GM19452 (cell line): ENCODE data around the gene CLPTM1L.
"Not testable (repeated sequence)": the region's sequence is repeated elsewhere in the genome, so short reads cannot be mapped to it uniquely, and the experiment has no call there.

Experiments
- ATAC-seq: cut with Tn5 transposase; IDR thresholded peaks from one replicate; pipeline ENCODE4 v1.9.1; 2021; ENCODE audit not compliant: unreplicated experiment

The CLPTM1L gene

DNA sequence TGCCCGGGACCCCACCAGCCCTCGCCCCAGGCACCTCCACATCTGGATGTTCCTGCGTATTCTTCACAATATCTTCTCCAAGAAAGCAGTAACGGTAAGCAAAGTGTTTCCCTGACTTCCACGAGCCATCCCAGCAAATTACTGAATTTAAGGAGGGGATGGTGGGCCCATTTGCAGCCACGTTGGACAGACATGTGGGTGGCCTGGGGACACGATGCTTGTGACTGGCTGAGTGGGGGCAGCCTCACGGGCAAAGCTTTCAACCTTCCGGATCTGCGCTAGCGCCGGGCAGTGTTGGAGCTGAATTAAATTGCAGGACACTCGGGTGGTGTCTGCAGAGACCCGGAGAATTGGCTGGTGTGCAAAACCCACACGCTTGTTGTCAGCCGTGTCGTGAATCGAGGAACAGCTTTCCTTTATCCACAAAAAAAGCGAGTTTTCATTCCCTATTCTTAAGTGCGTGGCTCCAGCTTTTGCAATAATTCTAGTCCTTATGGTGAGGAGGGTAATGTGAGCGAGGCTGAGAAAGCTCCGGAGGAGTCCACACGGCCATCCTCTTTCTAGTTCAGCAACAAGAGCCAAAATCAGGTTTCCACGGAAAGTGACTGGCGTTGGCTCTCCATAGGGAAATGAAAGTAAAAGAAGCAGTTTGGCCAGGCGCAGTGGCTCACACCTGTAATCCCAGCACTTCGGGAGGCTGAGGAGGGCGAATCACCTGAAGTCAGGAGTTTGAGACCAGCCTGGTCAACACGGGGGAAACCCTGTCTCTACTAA lies 17.5 kb upstream of the CLPTM1L start:
- no peak for ATAC-seq

DNA sequence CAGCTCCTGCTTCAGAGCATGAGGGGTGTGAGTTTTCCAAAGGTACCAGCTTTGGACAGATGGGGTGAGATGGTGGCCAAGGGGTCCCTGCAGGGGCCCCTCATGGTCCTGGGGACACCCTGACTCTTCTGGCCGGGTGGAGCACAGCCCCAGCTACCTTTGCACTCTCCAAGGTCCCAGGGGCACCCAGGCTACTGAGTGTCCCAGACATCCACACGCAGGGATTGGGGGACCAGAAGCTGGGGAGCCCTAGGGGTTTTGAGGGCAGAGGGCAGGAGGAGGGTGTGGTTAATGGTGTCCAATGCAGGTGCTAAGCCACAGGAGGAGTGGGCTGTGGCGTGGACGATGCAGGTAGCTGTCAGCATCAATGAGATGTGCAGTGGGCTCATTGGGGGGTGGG lies 16.0 kb upstream of the CLPTM1L start:
- no peak for ATAC-seq

DNA sequence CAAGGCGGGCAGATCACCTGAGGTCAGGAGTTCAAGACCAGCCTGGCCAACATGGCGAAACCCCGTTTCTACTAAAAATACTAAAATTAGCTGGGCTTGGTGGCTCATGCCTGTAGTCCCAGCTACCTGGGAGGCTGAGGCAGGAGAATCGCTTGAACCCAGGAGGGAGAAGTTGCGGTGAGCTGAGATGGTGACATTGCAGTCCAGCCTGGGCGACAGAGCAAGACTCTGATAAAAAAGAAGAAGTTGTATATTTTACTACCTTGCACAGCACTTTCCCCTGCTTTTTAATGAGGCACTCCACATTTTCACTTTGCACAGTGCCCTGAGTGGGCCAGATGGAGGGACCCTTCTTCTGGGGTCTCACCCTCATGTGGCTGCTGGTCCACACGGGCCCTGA lies 15.5 kb upstream of the CLPTM1L start:
- not testable (repeated sequence) for ATAC-seq

DNA sequence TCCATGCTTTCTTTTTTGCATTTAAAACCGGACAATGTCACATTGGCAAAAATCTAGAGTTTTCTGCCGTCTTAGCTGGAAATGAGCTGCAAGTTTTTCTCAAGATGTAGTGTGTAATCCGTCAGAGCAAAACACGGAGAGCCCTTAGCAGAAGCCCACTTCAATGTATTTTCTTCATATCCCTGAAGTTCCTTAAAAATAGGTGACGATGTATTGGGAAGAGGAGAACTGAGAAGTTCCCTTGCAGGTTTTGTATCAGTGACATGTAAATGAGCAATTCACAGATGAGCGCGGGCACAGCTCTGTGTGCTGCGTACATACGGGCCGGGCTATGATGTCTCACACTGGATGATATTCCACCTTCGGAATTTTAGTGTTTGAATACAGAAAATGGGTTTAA lies 14.8 kb upstream of the CLPTM1L start:
- no peak for ATAC-seq

DNA sequence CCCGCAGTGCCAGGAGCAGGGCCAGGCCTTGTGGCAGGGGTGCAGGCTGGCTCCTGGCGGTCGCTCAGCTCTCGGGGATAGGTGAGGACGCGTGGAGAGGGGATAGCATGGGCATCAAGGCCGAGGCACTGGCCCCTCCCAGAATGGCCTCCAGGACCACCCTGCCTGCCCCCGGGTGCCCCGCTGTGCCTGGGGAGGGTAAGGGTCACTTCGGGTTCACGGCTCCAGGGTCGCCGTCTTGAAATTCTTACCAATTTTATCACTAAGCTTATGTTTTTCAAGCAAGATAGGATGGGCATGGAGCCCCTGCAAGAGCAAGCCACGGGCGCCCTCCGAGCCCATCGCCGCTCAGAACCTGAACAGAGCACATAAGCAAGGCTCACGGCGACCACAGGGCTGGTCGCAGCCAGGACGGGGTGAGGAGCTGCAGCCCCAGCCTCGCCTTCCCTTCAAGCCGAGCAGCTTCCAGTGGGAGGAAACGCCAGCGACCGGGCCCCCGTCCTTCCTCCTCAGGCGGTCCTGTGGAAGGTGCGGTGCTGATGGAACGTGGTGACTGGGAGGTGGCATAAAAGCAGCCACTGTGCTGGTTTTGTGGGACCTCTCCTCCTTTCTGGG lies 14.2 kb upstream of the CLPTM1L start:
- no peak for ATAC-seq

DNA sequence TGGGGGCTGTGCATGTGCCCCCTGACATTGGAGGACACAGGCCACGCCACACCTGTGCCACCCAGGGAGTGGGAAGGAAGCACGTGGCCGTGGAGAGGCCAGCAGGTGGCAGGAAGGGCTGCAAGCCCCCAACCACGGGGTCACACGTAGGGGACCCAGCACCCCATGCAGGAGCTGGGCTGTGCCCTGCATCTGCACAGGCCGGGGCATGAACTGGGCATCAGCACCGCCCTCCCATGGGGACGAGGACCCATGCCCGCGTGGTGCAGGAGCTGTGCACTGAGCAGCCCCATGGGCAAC lies 13.8 kb upstream of the CLPTM1L start:
- no peak for ATAC-seq

DNA sequence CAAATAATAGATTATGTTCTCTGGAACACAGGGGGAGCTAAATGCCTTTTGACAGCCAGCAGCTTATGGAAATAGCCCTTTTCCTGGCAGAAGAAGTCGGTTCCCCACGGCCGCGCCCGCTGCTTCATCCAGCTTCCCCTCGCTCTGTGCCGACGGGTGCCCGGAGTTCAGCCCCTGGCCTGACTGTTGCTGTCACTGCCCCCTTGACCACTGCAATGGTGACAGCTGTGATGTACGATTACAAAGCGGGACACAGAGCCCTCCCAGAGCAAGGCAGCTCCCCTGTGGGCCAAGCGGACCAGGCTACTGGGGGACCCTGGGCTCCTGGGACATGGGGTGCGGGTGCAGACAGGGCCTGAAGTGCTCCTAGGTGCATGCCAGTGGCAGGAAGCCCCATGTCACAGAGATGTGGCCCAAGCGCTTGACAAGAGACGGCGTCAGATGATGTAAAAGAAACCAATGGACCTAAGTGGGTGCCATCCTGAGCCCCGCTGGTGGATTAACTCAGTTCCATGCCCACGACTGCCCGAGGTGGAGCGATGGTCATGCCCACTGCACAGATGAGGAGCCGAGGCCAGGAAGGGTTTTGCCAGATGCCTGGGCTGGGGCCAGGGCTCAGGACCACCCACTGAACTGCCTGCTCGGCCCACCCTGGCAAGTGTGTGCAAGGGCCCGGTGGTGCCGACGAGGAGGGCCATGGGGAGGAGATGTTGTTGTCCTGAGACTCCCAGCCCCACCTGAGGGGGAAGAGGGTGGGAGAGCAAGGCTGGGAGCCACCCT lies 13.2 kb upstream of the CLPTM1L start:
- ATAC-seq = no peak

DNA sequence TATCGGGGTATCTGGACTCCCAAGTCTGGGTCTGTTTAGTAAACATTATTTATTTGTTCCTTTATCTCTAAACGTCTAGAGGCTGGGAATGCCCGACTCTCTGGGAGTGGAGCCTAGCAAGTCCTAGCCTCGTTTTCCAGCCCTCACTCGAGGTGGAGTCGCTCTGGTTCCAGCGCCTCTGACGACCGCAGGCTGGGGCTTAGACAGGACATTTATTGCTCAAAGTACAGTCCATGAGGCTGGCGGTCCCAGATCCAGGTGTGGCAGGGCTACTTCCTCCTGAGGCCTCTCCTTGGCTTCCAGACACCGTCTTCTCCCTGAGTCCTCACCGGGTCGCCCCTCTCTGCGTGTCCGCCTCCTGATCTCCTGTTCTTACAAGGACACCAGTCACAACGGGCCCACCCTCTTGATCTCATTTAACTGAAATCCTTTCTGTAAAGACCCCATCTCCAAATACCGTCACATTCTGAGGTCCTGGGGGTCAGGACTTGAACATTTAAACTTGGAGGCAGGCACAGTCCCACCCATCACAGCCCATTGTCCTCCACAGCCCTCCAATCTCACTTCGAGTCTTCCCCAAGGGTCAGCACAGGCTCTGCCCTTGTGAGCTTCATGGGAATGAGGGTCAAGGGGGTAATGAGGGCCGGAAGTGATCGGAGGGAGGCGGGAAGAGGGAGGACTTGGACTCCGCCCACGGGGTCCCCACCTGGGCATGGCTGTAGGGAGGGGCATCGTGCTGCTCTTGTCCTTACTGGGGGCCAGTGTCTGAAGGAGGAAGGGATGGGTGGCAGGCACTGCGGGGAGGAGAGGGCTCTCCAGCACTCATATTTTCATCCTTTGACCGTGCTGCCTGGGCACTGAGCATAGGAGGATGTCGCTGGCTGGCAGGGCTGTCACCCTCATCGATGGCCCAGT lies 12.2 kb upstream of the CLPTM1L start:
- no peak for ATAC-seq

DNA sequence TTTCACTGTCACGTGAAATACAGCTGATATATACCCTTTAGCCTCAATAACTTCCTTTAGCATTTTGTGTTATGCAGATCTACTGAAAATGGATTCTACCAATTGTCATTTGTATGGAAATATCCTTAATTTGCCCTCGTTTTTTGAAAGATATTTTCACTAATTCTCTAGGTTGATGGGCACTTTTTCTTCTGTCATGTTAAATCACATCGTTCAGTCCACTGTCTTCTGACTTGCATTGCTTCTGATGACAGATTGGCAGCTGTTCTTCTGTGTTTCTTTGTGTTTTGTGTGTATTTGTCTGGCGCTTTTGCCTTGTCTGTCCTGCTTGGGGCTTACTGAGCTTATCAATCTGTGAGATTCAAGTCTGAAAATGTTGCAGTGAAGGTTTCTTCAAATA lies 9.7 kb upstream of the CLPTM1L start:
- no peak for ATAC-seq

DNA sequence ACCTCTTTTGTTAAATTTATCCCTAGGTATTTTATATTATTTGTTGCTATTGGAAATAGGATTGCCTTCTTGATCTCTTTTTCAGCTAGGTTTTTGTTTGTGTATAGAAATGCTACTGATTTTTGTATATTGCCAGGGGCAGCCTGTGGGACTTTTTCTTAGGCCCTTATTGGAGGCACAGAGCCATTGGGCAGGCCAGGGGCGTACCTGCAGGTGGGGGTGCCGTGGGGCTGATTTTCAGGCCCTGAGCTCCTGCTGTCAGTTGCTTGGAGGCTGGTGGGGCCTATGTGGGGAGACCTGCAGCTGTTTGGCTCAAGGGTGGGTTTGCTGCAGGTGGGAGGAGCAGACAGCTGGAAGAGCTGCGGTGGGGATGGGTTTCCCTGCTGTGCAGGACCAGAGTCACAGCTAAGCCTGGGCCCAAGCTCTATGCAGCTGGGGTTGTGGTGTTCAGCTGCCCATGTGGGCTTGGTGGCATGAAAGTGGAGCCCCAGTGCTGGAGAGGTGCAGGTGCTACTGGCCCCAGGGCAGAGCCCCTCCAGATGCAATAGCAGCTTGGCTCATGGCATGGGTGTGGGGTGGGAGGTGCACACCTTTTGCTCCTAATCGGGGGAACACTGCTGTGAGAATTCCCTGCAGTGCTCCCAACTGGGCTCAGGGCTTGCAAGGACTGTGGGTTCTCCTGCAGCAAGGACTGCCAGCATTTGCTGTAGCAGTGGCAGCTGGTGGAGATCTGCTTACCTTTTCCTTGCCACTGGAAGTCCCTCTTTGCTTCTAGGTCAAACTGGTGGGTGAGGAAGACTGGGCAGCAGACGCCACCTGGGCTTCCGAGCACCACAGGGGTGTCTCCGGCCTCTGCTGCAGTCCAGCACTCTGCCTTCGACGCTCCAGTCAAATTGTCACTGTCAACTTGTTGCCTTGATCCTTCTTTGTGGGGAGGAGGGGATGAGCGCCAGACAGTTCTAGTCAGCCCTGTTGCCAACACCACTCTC lies 7.6 kb upstream of the CLPTM1L start:
- no peak for ATAC-seq

DNA sequence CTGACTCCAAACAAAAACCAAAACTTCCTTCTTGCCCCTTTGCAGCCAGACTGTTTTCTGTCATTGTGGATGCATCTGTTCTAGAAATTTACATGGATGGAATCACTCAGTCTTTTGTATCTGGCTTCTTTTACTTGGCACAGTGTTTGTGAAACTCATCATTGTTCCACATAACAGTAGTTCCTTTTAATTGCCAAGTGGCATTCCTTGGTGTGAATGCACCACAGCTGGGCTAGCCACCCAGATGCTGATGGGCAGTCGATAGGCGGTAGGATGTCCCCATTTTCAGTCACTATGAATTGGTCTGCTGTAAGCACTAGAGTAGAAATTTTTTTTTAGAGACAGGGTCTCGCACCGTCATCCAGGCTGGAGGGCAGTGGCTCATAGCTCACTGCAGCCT lies 6.3 kb upstream of the CLPTM1L start:
- no peak for ATAC-seq

DNA sequence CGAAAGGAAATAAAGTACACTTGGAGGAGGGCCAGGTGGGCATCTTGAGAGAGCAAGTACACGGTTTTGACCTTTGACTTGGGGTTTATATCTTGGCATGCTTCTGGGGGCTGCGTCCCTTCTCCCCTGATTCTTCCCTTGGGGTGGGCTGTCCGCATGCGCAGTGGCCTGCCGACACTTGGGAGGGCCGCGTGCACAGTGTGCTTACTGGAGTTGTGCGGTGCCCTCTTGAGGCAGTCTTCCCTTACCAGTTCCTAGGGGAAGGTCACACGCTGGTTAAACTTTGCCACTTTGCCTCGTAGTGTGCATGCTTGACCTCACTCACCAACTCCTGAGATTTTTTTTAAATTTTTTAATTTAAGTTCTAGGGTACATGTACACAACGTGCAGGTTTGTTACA lies 4.3 kb upstream of the CLPTM1L start:
- no peak for ATAC-seq

DNA sequence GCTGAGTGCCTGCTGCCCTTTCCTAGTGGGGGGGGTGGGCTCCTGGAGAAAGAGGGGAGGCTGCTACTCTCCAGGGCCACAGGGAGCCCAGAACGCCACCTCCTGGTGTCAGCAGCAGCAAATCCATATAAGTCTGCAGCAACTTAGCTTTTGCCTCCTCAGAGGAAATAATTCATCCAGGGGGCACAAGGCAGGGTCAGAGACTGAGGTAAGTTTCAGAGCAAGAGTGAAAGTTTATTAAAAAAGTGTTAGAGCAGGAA lies 4.0 kb upstream of the CLPTM1L start:
- no peak for ATAC-seq

DNA sequence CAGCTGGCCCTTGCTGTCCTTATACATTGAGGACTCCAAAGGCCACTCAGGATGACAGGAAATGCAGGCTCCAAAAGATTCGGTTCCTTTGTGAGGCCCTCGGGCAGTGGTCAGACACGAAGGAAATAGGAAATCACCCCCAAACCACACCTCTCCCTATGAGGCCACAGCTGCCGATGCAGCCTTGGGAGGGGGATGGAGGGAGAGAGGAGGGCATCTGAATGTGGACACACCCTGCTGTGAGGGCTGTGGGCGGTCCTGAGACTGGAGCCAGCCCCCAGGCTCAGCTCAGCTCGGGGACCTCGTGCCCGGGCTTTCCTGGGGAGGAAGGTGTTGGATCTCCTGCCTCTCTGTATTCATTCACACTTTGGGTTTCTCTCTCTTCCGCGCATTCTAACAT lies 2.7 kb upstream of the CLPTM1L start:
- no peak for ATAC-seq

DNA sequence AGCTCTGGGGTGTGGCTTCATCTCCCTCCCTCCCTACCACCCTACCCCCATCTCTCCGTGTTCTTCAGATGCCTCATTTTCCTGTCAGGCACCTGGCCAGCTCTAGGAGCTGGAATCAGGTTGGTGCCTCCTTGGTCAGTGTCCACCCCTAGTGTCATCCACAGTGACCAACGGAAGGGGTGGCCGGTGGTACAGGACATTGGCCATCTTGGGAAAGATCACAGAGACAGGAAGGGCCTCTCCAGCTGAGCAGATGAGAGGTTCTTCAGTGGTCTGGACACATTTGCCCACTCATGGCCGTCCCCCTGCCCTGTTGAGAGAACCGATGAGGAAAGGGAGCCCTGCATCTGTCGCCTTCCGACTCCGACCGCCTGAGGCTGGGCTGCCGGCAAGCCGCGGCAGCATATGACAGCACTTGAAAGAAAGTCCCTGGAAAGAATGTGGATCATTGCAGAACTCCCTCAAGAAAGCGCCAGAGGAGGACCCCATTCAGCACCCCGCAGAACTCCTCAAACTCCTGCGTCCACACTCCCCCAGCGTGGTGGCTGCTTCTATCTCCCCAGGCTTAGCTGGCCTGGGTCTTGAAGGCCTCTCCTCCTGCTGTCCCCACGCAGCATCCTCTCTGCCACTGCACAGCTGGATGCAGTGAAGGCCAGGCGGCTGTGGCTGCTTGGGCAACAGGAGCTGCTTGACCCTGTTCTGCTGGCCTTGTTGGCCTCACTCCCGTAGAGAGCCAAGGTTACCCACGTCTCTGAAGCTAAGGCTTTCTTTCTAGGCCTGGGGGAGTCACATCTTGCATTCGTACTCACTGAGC lies 1.9 kb upstream of the CLPTM1L start:
- no peak for ATAC-seq

DNA sequence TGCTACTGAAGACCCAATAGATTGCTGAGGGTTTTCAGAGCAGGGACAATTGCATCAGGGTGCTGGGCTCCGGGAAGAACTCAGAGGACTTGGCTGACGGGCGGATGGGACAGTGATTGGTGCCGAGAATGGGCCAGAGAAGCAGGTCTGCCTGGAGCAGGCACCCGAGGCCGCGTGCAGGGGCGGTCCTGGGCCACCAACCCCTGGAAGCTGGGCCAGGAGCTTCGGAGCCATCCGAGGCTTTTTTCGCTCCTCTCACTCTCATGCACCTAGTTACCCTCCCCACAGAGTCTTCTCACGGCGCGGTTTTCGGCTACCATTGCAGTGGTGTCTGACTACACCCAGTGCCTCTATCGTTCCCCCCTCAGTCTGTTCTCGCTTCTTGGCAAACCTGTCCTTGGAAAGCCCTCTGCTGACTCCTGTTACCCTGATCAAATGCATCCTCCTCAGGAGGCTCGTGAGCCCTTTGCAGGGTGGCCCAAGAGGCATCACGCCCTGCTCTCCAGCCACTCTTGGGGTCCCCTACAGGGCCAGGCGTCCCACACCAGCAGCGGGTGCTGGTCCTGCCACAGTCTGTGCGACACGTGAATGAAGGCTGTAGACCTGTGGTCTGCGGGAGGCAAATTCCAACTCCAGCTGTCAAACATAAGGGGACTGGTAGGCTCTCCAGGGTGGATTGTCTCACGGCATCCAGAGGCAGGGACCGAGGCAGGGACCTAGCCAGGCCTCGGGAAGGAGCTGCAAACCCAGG lies 1.2 kb upstream of the CLPTM1L start:
- no peak for ATAC-seq

DNA sequence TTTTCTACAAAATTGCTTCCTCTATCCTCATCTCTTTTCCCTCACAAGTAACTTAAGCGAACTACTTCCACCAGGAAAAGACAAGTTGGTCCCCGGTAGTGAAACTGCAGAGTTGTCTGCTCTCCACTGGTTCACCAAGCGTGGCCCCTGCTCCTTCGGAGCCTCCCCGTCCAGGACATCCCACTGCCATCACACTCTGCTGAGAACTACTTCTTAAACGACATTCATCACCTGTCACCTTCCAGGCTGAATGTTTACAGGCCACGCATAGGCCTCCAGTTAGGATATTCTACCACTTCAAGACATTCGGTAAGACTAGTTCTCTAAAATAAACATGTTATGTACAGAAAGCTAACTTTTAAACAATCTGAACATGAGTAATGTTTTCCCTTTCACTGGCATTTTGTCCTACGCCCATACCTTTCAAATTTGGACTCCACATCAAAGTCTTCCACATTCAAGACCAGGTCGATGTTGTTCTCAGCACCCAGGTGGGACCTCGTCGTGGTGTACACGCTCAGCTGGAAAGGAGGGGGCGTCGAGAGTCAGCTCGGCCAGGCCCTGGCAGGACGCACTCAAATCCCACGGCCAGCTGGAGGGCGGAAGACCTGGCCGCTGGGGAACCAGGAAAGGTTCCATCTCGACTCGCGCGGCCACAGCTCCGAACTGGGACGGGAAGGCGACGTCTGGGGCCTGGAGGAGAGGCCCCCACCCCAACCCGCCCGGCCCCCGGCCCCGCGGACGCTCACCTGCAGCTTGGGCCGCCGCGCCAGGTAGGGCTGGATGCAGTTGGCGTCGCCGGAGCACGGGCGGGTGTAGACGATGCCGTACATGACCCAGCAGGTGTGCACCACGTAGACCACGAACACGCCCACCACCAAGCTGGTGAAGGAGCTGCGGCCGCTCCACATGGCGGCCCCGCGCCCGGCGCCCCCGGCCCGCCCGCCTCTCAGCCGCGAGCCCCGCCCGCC lies 683 bp downstream of the CLPTM1L start:
- ATAC-seq = peak; percentile 24

DNA sequence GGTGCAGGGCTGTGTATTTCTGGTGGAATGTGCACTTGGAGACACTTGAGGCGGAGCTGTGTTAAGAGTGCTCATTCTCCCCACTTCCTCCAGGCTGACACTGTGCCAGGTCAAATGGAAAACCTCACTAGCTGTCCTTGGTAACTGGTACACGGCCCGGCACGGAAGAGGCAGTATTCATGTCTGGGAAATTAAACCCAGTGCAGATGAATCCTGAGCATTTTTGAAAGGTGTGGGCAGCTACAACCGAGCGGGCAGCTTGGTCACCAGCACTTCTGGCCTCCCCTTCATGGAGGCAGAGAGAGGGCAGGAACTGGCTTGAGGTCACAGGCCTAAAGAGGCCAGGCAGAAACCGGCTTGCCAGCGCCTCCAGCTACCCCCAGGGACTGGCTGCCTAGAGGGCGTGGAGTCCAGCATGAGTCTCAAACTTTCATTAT lies 1.6 kb downstream of the CLPTM1L start:
- no peak for ATAC-seq
